Measurements from ENCODE around the gene ZNF771.
"Not testable (repeated sequence)": the region's sequence is repeated elsewhere in the genome, so short reads cannot be mapped to it uniquely, and the experiment has no call there.

The ZNF771 gene

GRCh38 chr16:30430428-30430970 is 23.1 kb downstream of the ZNF771 start:
- no peak for DNase-seq (ENCODE audit: low read depth, low spot score)

- no peak for DNase-seq (ENCODE audit: low read depth, low spot score)
Observed at GRCh38 chr16:30434852-30435251, 27.4 kb downstream of the ZNF771 start.

DNA sequence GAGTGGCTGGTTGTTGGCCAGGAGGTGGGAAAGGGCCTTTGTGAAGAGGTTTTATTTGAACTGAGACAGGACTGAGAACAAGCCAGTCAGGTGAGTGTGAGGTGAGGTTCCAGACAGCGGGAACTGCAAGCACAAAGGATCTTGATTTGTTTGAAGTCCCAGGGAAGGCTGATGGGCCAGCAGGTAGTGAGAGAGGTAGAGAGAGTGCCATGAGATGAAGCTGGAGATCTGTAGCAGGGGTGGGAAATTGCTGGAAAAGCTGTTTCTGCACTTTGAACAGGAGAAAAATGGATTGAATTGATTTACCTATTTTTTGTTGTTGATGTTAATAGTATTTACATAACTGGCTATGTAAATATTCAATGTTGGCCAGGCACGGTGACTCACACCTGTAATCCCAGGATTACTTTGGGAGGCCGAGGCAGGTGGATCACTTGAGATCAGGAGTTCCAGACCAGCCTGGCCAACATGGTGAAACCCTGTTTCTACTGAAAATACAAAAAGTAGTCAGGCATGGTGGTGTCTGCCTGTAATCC is 30.2 kb downstream of the ZNF771 start:
- no peak for DNase-seq (ENCODE audit: low read depth, low spot score)

DNA sequence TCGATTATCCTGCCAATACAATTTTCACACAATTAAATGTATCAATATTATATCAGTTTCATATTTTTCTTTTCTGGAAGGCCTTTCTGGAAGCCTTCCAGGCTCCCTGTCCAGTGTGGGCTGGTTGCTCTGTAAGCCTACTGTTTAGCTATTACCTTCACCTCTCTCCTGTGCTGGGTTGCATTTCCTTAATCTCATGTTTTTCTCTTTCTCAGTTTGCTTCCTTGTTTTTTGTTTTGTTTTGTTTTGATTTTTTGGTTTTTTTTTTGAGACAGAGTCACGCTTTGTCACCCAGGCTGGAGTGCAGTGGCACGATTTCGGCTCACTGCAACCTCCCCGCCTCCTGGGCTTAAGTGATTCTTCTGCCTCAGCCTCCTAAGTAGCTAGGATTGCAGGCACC is 31.4 kb downstream of the ZNF771 start:
- no peak for DNase-seq (ENCODE audit: low read depth, low spot score)

- DNase-seq (ENCODE audit: low read depth, low spot score), result no peak
Observed at GRCh38 chr16:30439720-30440348, 32.4 kb downstream of the ZNF771 start.

DNA sequence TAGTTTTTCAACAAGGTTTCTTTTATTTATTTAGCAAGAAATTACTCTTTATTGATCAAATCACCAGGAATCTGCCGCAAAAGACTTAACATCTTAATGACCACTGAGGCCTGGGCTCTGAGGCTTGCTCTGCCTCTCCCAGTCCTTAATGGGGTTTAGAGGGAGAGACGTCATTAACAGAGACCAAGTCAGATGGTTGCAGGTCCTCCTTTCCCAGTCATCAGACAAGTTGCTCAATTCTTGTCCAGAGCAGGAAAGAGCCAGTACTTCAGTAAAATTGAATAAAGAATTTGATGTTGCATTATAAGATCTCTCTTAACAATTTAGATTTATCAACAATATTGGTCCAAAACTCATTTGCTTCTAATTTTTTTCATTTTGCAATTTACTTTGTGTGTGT is 36.2 kb downstream of the ZNF771 start:
- no peak for DNase-seq (ENCODE audit: low read depth, low spot score)

GRCh38 chr16:30444231-30445148 is 37.1 kb downstream of the ZNF771 start:
- no peak for DNase-seq (ENCODE audit: low read depth, low spot score)

GRCh38 chr16:30445149-30445407 is 37.7 kb downstream of the ZNF771 start:
- no peak for DNase-seq (ENCODE audit: low read depth, low spot score)

DNA sequence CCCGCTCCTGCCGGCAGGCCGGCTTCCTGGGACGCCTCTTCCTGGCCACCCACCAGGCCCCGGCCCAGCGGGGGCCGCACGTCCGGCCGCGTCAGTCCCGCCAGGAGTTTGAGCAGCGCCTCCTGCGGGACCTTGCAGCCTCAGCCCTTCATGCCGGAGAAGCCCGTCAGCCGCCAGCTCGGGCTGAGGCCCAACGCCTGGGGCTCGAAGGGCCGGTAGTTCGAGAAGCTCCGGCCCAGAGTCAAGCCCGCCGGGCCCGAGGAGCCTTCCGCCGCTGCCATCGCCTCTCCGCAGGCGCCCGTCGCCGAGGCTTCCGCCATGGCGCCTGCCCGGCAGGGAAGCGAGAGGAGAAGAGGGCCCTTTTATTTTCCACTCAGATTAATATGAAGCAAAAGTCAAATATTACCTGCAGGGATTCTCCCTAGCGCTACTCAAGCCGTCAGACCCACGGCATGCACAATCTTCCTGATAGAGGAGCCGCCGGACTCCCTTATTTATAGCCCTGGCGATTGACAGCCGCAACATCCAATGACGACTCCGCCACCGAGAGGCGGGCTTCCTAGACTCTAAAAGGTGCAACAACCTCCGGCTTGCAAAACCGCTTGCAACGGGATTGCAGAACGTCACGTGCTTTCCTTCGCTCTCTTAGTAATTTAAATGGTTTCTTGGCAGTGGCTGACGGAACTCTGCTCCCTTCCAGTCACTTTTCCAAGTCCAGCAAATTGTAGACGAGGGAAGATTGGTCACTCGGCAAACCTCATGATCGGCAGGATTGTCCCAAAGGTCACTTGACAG is 38.2 kb downstream of the ZNF771 start, which contains the start of gene SEPHS2:
SEPHS2 (minus strand) TSS at position 467 of the 795 bp plus-strand sequence; CDS start at position 320, 147 bp downstream.
- peak; percentile 98 for DNase-seq (ENCODE audit: low read depth, low spot score)

- no peak for DNase-seq (ENCODE audit: low read depth, low spot score)
Observed at GRCh38 chr16:30446203-30446595, 38.8 kb downstream of the ZNF771 start.

DNA sequence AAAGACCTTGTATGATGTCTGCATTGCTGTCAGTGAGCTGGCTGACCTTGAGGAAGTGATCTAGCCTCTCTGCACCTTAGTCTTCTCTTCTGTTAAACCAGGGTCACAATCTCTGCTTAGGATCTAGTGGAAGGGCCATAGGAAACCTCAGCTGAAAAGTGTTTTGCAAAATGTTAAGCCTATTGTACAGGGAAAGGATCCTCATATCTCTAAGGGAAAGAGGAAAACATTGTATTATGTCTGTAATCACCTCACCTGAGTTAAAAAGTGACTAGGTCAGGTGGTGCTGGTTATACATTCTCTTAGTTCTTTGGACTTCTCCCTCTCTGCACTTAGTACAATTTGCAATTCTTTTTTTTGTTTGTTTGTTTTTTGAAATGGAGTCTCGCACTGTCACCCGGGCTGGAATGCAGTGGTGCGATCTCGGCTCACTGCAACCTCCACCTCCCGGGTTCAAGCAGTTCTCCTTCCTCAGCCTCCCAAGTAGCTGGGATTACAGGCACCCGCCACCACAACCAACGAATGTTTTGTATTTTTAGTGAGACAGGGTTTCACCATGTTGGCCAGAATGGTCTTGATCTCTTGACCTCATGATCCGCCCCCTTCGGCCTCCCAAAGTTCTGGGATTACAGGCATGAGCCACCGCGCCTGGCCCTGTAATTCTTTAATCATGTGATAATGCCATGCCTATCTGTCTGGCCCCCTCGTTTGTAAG is 40.3 kb downstream of the ZNF771 start:
- DNase-seq (ENCODE audit: low read depth, low spot score), result no peak

- no peak for DNase-seq (ENCODE audit: low read depth, low spot score)
Observed at GRCh38 chr16:30449116-30449435, 41.7 kb downstream of the ZNF771 start.

DNA sequence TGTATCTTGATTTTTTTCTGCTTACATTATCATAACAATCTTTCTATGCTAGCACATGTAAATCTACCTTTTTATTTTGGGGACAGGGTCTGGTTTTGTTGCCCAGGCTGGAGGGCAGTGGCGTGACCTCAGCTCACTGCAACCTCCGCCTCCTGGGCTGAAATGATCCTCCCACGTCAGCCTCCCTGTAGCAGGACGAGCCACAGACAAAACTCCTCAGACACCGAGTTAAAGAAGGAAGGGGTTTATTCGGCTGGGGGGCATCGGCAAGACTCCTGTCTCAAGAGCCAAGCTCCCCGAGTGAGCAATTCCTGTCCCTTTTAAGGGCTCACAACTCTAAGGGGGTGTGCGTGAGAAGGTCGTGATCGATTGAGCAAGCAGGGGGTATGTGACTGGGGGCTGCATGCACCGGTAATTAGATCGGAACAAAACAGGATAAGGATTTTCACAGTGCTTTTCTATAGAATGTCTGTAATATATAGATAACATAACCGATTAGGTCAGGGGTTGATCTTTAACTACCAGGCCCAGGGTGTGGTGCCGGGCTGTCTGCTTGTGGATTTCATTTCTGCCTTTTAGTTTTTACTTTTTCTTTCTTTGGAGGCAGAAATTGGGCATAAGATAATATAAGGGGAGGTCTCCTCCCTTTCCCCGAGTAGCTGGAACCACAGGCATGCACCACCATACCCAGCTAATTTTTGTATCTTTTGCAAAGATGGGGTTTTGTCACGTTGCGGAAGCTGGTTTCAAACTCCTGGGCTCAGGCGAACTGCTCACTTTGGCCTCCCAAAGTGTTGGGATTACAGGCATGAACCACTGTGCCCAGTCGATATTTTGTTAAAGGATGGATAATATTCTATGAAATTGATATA is 45.5 kb downstream of the ZNF771 start:
- DNase-seq (ENCODE audit: low read depth, low spot score), result not testable (repeated sequence)

GRCh38 chr16:30456302-30456701 is 48.9 kb downstream of the ZNF771 start:
- no peak for DNase-seq (ENCODE audit: low read depth, low spot score)

DNA sequence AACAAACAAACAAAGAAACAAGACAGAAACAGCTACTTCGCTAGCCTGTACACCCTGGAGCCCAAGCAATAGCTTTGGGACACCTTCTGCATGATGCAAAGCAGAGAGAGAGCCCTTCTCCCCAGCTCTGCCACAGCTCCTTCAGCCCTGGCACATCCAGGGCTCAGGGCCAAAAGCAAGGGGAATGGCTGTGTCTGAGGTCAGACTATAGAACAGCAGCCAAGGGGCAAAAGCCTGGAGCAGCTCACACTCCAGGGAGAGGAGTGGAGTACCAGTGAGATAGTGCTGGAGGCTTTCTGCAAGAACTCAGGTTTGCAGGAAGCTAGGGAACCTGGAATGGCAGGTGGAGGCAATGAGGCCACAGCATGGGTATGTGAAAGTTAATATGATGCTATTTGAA is 49.9 kb downstream of the ZNF771 start:
- no peak for DNase-seq (ENCODE audit: low read depth, low spot score)

- DNase-seq (ENCODE audit: low read depth, low spot score), result no peak
Observed at GRCh38 chr16:30457743-30458560, 50.5 kb downstream of the ZNF771 start.

- DNase-seq (ENCODE audit: low read depth, low spot score), result no peak
Observed at GRCh38 chr16:30458561-30459394, 51.4 kb downstream of the ZNF771 start.

DNA sequence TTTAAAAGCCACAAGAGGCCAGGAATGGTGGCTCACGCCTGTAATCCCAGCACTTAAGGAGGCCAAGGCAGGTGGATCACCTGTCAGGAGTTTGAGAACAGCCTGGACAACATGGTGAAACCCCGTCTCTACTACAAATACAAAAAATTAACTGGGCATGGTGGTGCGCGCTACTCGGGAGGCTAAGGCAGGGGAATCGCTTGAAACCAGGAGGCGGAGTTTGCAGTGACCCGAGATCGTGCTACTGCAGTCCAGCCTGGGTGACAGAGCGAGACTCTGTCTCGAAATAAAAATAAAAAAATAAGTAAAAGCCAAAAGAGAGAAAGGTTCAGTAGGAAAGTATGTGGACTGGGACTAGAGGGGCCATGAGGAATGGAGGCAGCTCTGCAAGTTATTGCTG is 52.0 kb downstream of the ZNF771 start:
- DNase-seq (ENCODE audit: low read depth, low spot score), result no peak

- not testable (repeated sequence) for DNase-seq (ENCODE audit: low read depth, low spot score)
Observed at GRCh38 chr16:30461426-30461825, 54.0 kb downstream of the ZNF771 start.
